ENCODE results near the gene ALDH16A1.
A peak's percentile ranks its signal among the peaks of the same experiment; 100 is the strongest.
"Not testable (repeated sequence)": the region's sequence is repeated elsewhere in the genome, so short reads cannot be mapped to it uniquely, and the experiment has no call there.

ALDH16A1 gene

DNA sequence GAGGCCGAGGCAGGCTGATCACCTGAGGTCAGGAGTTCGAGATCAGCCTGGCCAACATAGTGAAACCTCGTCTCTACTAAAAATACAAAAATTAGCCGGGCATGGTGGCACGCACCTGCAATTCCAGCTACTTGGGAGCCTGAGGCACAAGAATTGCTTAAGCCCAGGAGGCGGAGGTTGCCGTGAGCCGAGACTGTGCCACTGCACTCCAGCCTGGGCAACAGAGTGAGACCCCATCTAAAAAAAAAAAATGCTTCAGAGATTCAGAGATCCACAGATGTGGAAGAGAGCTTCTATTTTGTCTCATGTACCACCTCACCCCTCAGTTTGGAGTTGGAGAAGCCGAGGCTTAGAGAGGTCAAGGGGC is 20.5 kb downstream of the ALDH16A1 start:
- not testable (repeated sequence) for H3K9me3 ChIP-seq (ENCODE audit: control insufficient read depth, insufficient read depth, low read length); H3K9ac ChIP-seq (ENCODE audit: low read depth, low read length); H3K4me1 ChIP-seq (ENCODE audit: insufficient read depth, low read length); H3K36me3 ChIP-seq (ENCODE audit: insufficient read depth, low read length)

DNA sequence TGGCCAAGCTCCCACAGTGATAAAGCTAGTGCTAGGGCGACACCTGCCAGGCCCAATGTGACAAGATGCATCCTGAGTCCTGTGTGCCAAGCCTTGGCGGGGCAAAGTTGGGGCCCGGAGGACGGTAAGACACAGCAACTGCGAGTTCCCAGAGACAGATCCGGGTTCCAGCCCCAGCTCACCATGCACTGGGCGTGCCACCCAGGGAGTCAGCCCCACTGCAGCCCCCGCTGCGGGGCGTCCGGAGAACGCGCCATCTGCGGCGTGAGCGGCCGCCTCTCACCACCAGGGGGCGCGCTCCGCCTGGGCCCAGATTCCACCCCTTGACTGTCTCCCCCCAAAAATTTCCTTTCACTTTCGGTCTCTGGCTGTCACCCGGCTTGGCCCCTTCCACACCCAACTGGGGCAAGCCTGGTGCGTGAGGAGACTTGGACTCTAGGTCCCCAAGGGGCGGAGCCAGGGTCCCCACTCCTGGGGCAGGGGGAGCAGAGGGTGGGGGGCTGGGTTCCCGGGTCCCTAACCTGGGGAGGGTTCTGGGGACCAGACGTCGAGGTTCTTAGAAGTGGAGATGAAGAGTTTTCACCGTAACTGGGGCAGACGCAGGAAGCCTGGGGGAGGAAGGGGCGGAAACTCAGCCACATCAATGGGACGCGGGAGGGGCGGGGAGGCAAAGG is 21.0 kb downstream of the ALDH16A1 start, which contains the start of gene FLT3LG:
Gene FLT3LG (plus strand): TSS at position 348 of the 674 bp plus-strand sequence. CDS start 425 bp downstream, outside the sequence.
- H3K9me3 ChIP-seq (ENCODE audit: control insufficient read depth, insufficient read depth, low read length) = no peaks in the 10 kb centered on the region
- peak within 1 kb of the TSS; percentile 50; the same call in 1 of the 2 replicates for H3K9ac ChIP-seq (ENCODE audit: low read depth, low read length)
- peaks cover 4% of the 10 kb centered on the region; the same call in 1 of the 2 replicates for H3K4me1 ChIP-seq (ENCODE audit: insufficient read depth, low read length)
- H3K36me3 ChIP-seq (ENCODE audit: insufficient read depth, low read length) = no peaks in the 10 kb centered on the region

DNA sequence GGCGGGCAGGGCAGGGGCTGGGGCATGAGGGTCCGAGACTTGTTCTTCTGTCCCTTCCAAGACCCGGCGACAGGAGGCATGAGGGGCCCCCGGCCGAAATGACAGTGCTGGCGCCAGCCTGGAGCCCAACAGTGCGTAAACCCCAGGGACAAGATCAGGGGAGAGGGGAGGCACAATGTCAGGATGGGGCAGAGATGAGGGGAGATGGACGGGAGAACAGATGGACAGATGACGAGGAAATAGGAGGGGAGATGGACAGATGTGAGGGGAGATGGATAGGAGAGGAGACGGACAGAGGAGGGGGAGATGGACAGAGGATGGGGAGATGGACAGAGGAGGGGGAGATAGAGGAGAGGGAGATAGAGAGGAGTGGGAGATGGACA is 21.5 kb downstream of the ALDH16A1 start:
- Histone ChIP-seq H3K4me1 (ENCODE audit: insufficient read depth, low read length) (peaks cover 4% of the 10 kb centered on the region; the same call in 1 of the 2 replicates), H3K9ac (ENCODE audit: low read depth, low read length) (peak overlapping the region; percentile 50; the same call in 1 of the 2 replicates), H3K36me3 (ENCODE audit: insufficient read depth, low read length) (no peaks in the 10 kb centered on the region), H3K9me3 (ENCODE audit: control insufficient read depth, insufficient read depth, low read length) (no peaks in the 10 kb centered on the region)

- Histone ChIP-seq H3K36me3 (ENCODE audit: insufficient read depth, low read length) (no peaks in the 10 kb centered on the region), H3K4me1 (ENCODE audit: insufficient read depth, low read length) (peaks cover 4% of the 10 kb centered on the region; the same call in 1 of the 2 replicates), H3K9me3 (ENCODE audit: control insufficient read depth, insufficient read depth, low read length) (no peaks in the 10 kb centered on the region), H3K9ac (ENCODE audit: low read depth, low read length) (no peak overlapping the region)
These were observed 22.3 kb downstream of the ALDH16A1 start for GRCh38 chr19:49475191-49475917.

DNA sequence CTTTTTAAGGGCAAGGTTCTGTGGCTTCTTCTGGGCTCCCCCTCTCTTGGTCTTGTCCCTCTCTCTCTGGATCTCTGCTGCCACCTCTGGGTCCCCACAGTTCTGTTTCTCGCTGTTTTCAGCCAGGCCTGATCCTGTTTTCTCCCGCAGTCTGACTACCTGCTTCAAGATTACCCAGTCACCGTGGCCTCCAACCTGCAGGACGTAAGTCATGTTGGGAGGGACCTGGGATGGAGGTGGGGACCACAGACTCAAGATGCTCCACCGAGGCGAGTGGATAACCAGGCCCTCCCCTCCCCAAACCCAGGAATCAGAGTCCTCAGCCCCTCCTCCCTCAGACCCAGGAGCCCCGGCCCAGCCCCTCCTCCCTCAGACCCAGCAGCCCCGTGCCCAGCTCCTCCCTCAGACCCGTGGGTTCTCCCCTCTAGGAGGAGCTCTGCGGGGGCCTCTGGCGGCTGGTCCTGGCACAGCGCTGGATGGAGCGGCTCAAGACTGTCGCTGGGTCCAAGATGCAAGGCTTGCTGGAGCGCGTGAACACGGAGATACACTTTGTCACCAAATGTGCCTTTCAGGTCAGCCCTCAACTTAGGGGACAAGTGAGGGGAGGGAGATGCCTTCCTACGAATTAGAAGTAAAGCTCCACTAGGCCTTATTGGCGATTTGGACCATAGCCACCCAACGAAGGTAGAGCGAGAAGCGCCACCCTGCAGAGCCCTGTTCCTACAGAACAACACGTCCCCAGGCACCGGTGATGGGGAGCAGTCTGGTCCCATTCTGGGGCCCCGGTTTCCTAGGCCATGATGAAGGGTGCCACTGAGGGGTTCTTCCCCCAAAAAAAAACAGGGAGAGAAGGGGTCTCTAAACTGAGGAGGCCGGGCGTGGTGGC is 23.2 kb downstream of the ALDH16A1 start:
- H3K36me3 ChIP-seq (ENCODE audit: insufficient read depth, low read length) = no peaks in the 10 kb centered on the region
- H3K9ac ChIP-seq (ENCODE audit: low read depth, low read length) = no peak overlapping the region; the same call in 1 of the 2 replicates
- no peaks in the 10 kb centered on the region for H3K9me3 ChIP-seq (ENCODE audit: control insufficient read depth, insufficient read depth, low read length)
- peaks cover 4% of the 10 kb centered on the region; the same call in 1 of the 2 replicates for H3K4me1 ChIP-seq (ENCODE audit: insufficient read depth, low read length)

DNA sequence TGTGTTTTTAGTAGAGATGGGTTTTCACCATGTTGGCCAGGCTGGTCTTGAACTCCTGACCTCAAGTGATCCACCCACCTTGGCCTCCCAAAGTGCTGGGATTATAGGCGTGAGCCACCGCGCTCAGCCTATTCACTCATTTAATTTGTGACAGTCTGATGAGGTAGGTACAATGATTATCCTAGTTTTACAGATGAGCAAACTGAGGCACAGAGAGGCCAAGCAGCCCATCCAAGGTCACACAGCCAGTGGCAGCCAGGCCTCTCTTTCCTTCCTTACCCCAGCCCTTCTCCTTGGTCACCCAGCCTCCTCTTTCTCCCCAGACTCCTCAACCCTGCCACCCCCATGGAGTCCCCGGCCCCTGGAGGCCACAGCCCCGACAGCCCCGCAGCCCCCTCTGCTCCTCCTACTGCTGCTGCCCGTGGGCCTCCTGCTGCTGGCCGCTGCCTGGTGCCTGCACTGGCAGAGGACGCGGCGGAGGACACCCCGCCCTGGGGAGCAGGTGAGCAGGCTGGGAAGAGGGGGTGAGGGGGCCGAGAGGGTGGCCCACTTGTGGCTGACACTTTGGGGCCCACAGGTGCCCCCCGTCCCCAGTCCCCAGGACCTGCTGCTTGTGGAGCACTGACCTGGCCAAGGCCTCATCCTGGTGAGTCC is 27.1 kb downstream of the ALDH16A1 start:
- Histone ChIP-seq H3K36me3 (ENCODE audit: insufficient read depth, low read length) (no peaks in the 10 kb centered on the region), H3K9ac (ENCODE audit: low read depth, low read length) (no peak overlapping the region), H3K9me3 (ENCODE audit: control insufficient read depth, insufficient read depth, low read length) (no peaks in the 10 kb centered on the region), H3K4me1 (ENCODE audit: insufficient read depth, low read length) (no peaks in the 10 kb centered on the region; the same call in 1 of the 2 replicates)

DNA sequence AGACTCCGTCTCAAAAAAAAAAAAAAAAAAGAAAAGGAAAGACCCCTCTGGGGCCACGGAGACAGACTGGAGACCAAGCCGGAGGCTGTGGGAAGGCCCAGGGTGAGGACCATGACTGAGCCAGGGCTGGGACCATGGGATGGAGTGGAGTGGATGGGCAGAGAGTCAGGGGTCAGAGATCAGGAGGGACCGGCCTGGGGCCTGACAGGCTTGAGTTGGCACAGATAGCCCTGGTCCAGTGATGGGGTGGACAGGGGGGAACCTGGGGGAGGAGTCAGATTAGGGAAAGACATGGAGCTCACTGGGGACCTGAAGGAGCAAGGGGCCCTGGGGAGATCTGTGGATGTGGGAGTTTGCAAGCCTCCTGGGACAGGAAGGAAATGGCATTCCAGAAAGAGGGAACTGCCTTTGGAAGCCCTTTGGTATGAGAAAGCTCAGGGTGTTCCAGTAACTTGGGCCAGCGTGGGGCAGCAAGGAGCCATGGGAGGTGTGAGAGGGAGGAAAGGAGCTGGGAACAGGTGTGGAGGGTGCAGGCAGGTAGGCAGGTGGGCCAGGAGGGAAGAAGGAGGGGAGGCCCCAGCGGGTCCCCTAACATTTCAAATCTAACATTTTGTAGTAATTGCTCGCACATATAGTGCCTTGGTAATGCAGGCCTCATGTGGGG is 28.1 kb downstream of the ALDH16A1 start:
- no peaks in the 10 kb centered on the region for H3K36me3 ChIP-seq (ENCODE audit: insufficient read depth, low read length)
- H3K9ac ChIP-seq (ENCODE audit: low read depth, low read length) = no peak overlapping the region
- H3K4me1 ChIP-seq (ENCODE audit: insufficient read depth, low read length) = no peaks in the 10 kb centered on the region
- no peaks in the 10 kb centered on the region for H3K9me3 ChIP-seq (ENCODE audit: control insufficient read depth, insufficient read depth, low read length)

- Histone ChIP-seq H3K4me1 (ENCODE audit: insufficient read depth, low read length) (peaks cover 9% of the 10 kb centered on the region), H3K36me3 (ENCODE audit: insufficient read depth, low read length) (peaks cover 24% of the 10 kb centered on the region), H3K9ac (ENCODE audit: low read depth, low read length) (no peak overlapping the region), H3K9me3 (ENCODE audit: control insufficient read depth, insufficient read depth, low read length) (no peaks in the 10 kb centered on the region; the same call in 1 of the 2 replicates)
These were observed 33.2 kb downstream of the ALDH16A1 start for GRCh38 chr19:49486232-49486631.

DNA sequence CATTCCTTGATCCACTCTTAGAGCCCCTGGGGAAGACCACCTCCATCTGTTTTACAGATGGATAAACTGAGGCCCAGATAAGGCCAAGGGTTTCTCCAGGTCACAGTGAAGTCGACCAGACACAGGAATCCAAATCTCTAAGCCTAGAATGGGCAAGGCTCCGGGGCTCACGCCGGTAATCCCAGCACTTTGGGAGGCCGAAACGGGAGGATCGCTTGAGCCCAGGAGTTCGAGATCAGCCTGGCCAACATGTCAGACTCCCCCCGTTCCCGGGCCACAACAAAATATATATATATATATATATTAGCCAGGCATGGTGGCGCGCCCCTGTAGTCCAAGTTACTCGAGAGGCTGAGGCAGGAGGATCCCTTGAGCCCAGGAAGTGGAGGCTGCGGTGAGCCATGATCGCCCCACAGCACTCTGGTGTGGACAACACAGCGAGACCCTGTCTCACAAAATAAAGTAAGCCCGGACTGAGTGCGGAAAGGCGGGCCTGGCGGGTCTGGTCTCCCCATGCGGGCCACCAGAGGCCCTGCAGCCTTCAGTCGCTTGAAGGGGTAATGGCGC is 33.8 kb downstream of the ALDH16A1 start:
- H3K9ac ChIP-seq (ENCODE audit: low read depth, low read length) = no peak overlapping the region; the same call in 1 of the 2 replicates
- no peaks in the 10 kb centered on the region; the same call in 1 of the 2 replicates for H3K9me3 ChIP-seq (ENCODE audit: control insufficient read depth, insufficient read depth, low read length)
- peaks cover 24% of the 10 kb centered on the region for H3K36me3 ChIP-seq (ENCODE audit: insufficient read depth, low read length)
- peaks cover 9% of the 10 kb centered on the region for H3K4me1 ChIP-seq (ENCODE audit: insufficient read depth, low read length)

GRCh38 chr19:49487277-49488045 is 34.4 kb downstream of the ALDH16A1 start, which contains the start of gene RPL13A:
Gene RPL13A (plus strand): TSS chr19:49487608. CDS start chr19:49487630, 22 bp downstream.
- peaks cover 9% of the 10 kb centered on the region for H3K4me1 ChIP-seq (ENCODE audit: insufficient read depth, low read length)
- peaks cover 24% of the 10 kb centered on the region for H3K36me3 ChIP-seq (ENCODE audit: insufficient read depth, low read length)
- H3K9me3 ChIP-seq (ENCODE audit: control insufficient read depth, insufficient read depth, low read length) = no peaks in the 10 kb centered on the region; the same call in 1 of the 2 replicates
- H3K9ac ChIP-seq (ENCODE audit: low read depth, low read length) = peak within 1 kb of the TSS; percentile 89

GRCh38 chr19:49488046-49488862 is 35.2 kb downstream of the ALDH16A1 start:
- peak overlapping the region; percentile 89 for H3K9ac ChIP-seq (ENCODE audit: low read depth, low read length)
- H3K4me1 ChIP-seq (ENCODE audit: insufficient read depth, low read length) = peaks cover 9% of the 10 kb centered on the region
- H3K36me3 ChIP-seq (ENCODE audit: insufficient read depth, low read length) = peaks cover 24% of the 10 kb centered on the region
- H3K9me3 ChIP-seq (ENCODE audit: control insufficient read depth, insufficient read depth, low read length) = no peaks in the 10 kb centered on the region; the same call in 1 of the 2 replicates

Measured in ES-I3 (cell line).